HG03442 (cell line): Measurements from ENCODE around the gene PATE3.

Source experiments
- ATAC-seq: cut with Tn5 transposase; IDR thresholded peaks from one replicate; pipeline ENCODE4 v1.9.1; 2021; ENCODE audit warnings: mild to moderate bottlenecking, moderate library complexity; ENCODE audit not compliant: unreplicated experiment

PATE3 gene, protein sequence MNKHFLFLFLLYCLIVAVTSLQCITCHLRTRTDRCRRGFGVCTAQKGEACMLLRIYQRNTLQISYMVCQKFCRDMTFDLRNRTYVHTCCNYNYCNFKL

DNA sequence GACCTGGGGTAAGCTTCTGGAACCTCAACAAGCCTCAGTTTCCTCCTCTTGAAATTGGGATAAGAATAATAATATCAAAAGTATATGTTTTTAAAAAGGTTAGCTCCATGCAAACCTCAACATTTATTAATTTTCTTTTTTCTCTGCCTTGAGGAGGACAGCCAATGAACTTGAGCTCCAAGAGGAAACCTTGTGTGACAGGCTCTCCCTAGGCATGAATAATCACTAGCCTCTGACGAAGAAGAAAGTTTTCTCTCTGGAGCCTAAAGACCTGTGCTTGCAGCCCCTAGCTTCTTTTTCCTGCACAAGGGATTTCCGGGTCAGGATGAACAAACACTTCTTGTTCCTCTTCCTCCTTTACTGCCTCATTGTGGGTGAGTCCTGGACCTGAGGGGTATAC lies at the start of gene PATE3:
TSS of gene PATE3 (plus strand) at position 301 of the 400 bp plus-strand sequence. CDS start at position 326, 25 bp downstream.
- no peak for ATAC-seq

DNA sequence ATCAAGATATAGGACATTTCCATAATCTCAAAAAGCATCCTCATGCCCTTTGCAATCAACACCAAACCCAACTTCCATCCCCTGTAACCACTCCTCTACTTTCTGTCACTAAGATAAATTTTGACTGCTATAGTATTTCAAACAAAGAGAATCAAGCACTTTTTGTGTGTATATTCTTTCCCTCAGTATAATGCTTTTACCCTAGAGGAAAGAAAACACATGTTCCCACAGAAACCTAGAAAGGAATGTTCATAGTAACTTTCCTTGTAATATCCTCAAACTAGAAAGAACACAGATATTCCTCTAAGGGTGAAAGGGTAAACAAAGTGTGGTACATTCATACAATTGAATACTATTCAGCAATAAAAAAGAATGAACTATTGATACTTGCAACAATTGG lies 47.3 kb upstream of the PATE3 start:
- no peak for ATAC-seq

DNA sequence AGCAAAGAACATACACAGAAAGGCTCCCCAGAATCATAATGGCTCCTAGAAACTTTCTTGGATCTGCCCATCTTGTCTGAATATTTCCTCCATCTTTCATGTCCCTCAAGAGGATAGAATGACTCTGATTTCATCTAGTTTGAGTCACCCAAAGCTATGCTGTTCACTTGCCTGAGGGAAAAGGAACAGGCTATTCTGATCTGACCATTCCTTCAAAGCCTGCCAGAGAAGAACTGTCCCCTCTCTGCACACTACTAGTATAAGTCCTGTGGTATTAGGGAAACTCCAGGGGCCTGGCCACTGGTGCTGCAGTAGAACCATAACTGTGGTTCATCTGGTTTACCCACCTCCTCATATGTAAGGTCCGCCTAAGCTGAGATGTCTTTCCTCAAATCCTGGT lies 44.2 kb upstream of the PATE3 start:
- no peak for ATAC-seq

DNA sequence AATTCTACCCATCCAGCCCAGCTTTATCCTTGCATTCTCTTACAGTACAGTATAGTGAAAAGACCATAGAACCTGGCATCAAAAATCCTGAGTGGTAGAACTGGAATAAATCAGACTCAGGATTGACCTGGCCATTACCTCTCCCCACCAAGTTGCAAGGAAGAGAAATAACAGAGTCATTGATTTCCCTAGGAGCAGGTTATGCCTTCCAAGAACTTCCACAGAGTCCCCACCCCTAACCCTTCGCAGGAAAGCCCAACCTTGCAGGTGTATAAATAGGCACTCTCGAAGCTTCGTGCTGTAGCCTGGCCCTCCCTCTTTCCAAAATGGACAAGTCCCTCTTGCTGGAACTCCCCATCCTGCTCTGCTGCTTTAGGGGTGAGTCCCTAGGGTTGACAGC lies 41.9 kb upstream of the PATE3 start, which contains the start of gene PATE1:
TSS of gene PATE1 (plus strand) at position 301 of the 400 bp plus-strand sequence. CDS start at position 327, 26 bp downstream.
- ATAC-seq, result no peak

DNA sequence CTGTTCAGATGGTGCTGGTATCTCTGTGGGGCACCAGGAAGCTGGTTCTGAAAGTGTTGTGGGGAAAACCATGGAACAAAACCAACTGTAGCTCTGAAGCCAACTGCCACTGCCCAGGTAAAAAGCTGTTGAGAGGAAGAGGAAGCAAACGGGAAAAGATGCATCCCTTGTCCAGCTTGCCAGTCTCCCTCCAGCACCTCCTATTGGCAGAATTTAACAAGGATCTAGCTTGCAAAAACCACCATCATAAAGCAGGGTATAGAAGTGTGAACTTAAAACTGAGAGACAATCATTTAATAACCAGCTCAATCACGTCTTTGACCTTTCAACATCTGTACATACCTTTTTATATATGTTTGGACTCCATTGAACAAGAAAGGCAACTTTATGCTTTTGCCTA lies 37.3 kb upstream of the PATE3 start:
- no peak for ATAC-seq

DNA sequence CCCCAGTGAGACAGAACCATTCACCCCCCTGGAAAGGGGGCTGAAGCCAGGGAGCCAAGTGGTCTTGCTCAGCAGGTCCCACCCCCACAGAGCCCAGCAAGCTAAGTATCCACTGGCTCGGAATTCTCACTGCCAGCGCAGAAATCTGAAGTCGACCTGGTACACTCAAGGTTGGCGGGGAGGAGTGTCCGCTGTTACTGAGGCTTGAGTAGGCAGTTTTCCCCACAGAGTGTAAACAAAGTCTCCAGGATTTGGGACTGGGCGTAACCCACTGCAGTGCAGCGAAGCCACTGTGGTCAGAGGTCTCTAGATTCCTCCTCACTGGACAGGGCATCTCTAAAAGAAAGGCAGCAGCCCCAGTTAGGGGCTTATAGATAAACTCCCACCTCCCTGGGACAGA lies 31.9 kb upstream of the PATE3 start:
- no peak for ATAC-seq

DNA sequence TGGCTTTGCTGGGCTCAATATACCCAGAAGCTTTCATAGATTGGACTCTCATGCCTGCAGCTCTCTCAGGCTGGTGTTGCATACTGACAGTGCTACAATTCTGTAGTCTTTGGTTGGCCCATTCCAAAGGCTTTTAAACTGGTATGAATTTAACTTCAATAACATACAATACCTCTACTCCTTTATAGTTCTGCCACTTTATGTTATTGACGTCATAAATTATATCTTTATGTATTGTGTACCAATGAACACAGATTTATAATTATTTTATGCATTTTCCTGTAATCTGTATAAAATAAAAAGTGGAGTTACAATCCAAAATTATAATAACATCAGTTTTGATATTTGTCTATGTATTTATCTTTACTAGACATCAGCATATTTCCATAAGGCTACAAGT lies 25.5 kb upstream of the PATE3 start:
- ATAC-seq, result no peak

DNA sequence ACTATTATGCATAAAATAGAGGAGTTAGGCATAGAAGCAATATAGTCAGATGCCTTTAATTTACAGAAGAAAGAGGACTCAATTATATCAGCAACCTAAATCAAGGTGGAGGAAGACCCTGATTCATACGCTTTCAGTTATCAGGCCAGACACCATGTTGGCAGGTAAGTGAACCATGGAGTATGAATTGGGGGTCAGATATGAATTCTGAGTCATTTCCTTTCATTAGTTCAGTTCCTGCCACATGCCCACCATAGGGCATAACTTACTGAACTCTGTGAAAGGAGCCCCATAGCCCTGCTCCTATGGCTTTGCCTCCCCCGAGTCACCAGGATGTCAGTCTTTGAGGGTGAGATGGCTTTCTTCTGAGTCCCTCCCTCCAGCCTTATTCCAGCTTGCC lies 24.4 kb upstream of the PATE3 start:
- ATAC-seq, result no peak

DNA sequence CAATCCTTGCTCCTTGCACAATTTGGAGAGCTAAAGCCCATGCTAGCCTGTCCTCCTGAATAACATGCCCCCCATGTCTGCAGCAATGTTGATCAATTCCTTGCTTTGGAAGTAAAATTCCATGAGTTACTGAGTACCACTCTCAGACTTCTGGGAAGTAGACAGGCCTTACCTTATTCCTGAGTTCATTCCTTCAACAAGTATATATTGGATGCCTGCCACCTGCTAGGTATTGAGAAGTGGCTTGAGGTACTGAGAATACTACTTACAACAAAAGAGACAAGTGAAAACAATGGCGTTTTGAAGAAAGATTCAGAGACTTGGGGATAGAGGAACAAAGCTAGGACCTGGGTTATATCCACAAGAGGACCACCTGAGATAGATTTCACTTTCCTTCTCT lies 21.7 kb upstream of the PATE3 start:
- ATAC-seq, result no peak

DNA sequence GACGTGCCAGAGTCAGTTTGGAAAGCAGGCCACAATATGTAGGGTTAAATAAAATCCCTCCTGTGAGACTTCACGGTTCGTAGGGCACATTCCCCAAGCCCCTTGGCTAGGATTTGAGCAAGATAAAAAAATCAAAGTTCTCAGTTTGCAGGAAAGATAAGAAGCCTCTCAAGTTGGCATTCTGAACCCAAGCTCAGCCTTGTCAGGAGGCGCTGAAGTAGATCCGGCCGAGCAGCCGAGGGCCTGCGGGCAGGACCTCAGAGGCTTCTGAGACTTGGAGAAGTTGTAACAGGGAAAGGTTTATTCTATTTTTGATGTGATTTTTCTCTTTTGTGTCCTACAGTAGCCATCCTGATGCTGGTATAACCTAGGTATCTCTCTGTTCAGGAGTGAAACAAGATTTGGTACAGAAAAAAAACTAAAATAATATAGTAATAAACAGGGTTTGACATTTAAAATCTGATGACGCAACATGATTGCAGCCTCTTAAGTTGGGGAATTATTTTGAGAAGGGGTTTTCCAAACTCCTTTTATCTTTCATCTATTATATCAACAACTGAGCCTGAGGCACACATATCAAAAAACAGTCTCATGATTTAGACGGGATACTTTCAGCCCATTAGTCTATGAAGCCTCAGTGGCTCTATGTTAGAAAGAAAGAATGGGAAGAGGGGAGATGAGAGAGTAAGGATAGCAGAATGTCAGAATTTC lies 19.4 kb upstream of the PATE3 start:
- no peak for ATAC-seq

DNA sequence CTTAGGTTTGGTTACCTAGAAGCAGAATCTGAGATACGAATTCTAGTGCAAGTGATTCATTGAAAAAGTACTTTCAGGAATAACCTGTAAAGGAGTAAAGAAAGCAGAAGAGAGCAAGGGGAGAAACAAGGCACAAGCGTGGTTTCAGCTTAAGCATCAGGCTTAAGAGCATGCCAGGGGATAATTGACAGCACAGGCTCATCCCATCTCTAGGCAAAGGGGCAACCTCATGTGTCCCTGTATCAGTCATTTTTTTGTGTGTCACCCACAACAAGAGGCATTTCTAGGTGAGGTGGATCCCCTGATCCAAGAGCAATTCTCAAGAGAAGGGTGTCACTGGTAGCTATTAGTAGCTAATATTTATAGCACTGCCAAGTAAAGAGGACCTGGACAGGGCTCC lies 17.3 kb upstream of the PATE3 start:
- ATAC-seq, result no peak

DNA sequence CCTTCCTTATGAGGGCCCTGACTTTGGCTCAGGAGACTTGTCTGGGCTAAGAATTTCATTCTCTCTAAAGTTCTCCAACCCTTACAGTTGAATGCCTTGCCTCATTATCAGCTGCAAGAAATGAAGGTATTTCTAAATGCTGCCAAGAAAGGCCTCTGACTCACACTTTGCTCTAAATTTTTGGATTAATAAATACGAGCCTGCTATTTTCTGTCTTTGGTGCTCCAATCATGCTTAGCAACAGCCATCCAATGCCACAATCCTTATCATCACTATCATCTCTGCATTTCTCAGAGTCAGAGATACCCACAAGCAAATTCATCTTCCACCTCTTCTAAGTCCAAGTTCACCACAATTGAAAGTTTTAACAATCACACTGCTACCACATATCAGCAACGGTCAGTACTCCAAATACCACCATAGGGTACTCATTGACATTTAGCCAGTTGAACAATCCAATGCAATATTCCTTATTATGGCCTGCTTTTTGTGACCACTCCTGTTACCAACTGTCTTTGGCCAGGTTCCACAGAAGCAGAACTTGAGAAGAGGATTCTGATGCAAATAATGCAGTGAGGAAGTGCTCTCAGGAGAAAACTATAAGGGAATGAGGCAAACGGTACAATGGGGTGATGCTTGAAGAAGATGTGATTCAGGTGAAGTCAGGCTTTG lies 15.0 kb upstream of the PATE3 start:
- ATAC-seq, result no peak

DNA sequence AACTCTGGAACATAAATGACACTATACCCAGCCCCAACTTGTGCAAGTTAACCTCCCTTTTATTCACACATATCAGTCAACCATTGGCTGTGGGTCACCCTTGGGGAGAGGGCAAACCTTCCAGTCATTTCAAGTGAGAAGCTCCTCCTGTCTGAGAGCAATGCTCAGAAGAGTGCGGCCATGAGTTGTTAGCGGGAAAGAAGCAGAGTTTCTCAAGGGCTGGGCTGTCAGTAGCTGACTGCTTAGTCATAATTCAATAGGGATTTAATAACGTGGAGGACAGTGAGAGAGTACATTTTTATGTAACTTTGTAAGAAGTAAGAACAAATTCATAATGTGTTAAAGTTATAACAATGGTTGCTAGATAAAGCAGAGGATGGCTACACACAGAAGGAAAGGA lies 14.4 kb upstream of the PATE3 start:
- ATAC-seq, result no peak

DNA sequence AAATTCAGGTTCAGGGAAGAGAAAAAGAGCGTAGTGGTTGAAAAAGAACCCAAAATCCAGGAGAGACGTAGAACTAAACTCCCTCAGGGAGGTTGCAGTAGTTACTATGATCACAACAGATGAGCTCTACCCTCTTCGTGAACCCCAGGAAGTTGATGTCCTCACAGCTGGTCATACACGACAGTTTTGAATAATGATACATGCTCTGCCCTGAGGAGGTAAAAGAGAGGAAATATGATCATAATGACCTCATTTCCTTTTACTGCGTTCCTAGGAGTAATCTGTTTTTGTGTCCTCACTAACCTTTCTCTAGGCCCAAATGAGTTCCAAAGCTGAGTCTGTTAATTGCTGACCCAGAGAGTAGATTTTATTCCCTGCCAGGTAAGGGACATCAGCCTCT lies 10.6 kb upstream of the PATE3 start:
- ATAC-seq, result no peak

DNA sequence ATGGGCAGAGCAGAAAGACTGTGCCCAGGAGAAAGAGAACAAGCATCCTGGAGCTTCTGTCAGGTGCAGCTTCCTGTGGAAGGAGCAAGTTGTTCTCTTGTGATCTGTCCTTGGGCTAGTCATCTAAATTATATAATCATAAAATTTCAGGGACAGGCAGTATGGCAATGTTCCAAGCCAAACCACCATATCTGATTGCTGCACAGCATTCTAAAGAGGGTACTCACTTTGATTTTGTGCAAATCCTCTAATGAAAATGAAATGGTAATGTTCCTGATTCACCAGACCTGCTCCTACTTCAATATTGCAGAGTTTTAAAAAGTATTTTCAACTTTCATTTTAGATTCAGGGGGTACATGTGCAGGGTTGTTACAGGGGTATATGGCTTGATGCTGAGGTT lies 9.2 kb upstream of the PATE3 start, which contains the start of gene PATE2:
TSS of gene PATE2 (minus strand) at position 101 of the 400 bp plus-strand sequence. CDS start at position 46, 55 bp downstream.
- ATAC-seq, result no peak

DNA sequence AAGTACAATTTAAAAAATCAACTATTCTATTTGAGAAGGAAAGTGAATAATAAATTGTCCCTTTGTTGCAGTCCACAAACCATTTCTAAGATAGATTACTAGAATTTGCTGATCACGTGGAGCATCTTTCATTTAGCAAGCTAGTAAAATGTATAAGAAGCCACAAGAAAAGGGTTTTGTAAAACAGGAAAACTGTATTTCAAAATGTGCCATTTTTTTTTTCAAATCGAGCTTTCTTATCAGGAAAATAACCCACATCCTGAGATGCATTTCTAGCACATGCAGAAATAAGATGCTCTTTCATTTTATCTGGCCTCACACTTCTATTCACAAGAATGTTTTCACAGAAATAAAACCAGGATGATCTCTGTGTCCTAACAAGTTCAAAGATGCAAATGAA lies 3.2 kb upstream of the PATE3 start:
- ATAC-seq, result no peak

DNA sequence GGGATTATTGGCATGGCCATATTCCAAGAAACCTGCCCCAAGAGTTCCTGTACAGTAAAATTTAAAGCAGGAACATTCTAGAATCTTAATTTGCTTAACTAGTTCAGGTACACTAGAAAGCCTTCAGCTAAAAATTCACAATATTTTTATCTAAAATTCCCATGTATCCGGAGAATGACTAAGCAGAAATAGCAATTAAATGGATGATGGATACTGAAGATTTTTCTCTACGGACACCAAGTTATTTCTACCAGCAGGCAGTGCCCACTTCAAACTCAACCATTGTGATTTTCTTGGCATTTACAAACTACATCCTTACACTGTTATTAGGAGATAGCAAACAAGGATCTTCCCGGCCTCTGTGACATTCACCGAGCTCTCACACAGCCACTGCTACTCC lies 2.9 kb downstream of the PATE3 start:
- ATAC-seq, result no peak

DNA sequence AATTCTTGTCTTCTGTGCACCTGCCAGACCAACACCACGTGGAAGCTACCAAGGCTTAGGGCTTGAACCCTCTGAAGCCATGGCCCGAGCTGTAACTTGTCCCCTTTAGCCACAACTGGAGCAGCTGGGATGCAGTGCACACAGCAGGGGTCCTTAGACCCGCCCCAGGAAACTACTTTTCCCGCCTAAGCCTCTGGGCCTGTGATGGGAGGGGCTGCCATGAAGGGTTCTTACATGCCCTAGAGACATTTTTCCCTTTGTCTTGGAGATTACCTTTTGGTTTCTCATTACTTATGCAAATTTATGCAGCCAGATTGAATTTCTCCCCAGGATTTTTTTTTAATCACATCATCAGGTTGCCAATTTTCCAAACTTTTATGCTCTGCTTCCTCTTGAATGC lies 9.7 kb downstream of the PATE3 start:
- ATAC-seq, result no peak

DNA sequence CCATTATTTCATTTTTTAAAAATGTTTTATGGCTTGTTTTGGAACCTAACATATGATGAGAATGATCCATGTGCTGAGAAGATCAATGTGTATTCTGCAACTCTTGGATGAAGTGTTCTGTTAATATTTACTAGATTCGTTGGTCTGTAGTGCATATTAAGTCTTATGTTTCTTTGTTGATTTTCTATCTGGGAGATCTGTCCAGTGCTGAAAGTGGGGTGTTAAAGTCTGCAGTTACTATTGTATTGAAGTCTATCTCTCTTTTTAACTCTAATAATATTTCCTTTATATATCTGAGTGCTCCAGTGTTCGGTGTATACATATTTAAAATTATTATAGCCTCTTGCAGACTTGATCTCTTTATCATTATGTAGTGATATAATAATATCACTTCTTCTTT lies 11.9 kb downstream of the PATE3 start:
- ATAC-seq, result no peak

DNA sequence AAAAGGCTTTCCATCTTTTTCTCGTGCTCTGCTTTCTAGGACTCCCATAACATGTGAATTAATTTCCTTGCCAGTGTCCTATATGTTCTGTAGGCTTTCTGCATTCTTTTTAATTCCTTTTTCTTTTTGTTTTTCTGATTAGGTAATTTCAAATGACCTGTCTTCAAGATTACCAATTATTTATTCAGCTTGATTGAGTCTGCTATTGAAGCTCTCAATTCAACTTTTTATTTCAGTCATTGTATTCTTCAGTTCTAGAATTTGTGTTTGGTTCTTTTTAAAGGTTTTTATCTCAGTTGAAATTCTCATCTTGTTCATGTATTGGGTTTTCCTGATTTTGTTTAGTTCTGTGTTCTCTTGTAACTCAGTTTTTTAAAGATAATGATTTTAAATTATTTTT lies 14.5 kb downstream of the PATE3 start:
- ATAC-seq, result no peak

DNA sequence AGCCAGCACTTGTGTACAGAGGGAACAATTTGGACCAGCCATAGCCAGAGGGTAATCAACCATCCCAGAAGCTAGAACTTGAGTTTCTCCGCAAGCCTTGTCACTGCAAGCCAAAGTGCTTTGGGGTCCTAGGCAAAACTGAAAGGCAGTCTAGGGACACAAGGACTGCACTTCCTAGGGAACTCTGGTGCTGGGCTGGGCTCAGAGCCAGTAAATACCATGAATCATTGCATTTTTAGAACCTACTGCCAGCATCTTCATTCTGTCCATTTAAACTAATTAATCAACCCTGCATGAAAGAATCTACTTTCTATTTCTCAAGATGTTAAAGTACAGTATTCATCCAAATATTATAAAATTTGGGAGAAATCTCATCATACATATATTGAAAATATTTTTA lies 20.0 kb downstream of the PATE3 start:
- no peak for ATAC-seq

DNA sequence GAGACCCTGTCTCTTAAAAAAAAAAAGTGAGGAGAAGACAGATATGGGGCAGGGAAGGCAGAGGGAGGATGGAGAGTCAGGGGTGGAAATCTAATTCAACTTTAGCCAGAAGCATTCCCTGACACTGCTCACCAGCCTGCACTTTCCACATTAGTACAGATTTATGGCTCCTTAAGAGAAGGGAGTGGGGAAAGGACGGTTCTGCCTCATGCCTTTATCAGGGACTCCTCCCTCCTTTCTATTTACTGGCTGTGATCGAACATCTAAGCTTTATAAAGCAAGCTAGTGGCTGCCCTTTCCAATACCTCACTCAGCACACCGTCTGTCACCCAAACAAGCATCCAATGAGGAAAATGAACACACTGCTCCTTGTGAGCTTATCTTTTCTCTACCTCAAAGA lies 45.1 kb downstream of the PATE3 start, which contains the start of gene PATE4:
TSS of gene PATE4 (plus strand) at position 301 of the 400 bp plus-strand sequence. CDS start at position 345, 44 bp downstream.
- no peak for ATAC-seq
